GM21825 (cell line): ENCODE results near the gene KNCN.

ENCODE experiments used
- ATAC-seq: cut with Tn5 transposase; IDR thresholded peaks from one replicate; pipeline ENCODE4 v1.9.1; 2021; ENCODE audit warnings: mild to moderate bottlenecking, moderate library complexity; ENCODE audit not compliant: unreplicated experiment

Gene KNCN

DNA sequence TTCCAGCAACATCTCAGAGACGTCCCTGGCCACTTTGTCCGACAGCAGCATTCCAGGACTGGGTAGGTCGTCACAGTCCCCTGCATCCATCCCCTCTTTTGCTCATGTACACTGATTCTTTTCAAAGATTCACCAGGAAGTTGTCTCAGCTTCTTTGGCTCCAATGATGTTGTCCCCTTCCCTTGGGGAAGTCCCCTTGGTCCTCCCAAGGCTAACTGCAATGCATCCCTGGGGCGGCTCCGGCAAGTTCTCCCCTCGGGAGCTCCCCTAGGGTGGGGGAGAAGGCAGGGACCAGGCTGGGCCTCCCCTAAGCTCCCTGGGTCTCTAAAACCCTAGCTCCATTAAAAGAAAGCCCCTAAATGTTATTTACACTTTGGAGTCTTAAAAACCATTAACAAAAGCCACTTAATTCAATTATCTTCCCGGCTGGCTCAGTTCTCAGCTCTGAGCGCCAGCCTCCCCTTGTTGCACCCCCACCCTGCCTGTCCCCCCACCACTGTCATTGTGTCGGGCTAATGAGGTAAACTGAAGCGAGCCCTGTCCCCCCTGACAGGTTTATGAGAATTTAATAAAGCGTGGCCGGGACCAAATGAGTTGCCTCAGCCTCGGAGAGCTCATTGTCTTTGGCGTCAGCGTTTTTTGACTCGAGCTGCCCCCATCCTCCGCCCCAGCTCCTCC is 25.3 kb downstream of the KNCN start:
- no peak for ATAC-seq

DNA sequence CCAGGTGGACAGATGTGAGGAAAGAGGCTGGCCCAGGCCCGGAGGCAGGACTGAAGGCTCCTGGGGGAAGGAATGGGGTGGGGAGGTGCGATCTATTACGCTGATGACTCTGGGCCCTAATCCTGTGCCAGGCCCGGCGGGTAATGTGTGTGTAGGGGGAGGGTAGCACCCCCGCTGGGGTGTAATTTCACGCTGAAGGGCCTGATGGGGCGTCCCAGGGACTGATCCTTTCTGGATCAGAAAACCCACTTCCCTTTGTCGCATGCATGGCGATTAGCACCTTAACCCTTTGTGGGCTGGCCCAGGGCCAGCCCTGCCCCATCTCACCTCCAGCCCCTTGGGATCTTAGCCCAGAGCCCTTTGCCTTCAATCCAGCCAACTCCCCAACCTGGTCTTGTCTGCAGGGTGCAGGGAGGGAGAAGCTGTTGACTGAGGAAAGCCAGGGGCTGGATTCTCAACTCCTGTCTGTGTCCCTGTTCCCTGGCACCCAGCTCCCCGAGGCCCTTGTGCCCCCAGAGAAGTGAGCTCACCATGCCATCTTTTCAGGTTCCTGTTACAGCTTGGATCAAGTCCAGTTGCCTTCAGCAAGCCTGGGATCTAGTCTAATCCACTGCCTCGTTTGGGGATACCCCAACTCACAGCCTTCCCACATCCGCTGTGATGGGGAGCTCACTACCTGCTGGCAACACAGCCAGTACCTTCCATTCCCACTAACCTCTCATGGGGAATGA is 26.0 kb downstream of the KNCN start:
- ATAC-seq: no peak

DNA sequence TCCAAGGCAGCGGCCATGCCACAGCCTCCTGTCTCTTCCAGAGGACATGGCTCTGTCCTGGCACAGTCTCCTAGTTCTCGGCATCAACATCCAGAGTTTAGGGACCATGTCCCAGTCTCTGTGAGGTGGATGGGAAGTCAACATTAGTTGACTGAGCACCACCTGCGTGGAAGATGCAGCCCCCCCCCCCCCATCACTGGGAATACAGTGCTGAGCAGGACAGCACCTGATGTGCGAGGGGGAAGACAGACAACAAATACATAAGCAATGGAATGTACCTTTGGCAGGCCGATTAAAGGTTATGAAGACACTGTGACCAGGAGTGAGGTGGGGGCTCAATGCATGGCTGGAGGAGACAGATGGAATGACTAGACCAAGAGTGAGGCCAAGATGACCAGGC is 26.6 kb downstream of the KNCN start:
- ATAC-seq: no peak

DNA sequence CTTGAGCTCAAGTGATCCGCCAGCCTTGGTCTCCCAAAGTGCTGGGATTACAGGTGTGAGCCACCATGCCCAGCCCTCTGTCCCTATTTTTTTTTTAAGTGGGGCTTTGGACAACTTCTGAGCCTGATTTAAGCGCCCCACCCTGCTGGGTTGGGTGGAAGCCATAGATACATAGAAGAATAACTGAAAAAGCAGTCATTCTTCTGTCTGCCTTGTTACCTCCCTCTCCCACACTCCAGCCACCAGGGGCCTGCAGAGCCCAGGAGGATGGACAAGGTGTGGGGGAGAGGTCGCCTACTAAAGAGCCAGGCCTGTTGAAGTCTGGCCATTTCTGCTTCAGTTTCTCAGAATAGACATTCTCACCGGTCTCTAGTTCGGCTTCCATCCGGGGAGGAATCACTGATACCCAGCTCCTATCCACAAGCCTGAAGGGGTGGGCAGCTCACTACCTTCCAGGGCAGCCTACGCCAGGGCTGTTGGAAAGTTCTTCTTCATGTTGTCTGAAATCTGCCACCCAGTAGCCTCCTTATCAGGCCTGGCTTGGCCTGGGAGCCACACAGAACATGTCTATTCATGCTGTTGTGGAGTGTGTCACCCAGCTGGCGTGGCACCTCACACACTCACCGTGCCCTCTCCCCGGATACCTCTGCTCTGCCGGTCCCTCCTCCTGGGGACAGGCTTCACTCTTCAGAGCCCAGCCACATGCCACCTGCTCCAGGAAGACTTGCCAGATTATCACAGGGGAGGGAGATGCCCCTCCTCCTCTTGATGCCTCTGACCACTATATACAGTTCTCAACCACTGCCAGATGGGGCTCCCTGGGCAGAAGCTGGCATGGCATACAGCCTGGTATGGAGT is 27.7 kb downstream of the KNCN start:
- ATAC-seq: no peak

DNA sequence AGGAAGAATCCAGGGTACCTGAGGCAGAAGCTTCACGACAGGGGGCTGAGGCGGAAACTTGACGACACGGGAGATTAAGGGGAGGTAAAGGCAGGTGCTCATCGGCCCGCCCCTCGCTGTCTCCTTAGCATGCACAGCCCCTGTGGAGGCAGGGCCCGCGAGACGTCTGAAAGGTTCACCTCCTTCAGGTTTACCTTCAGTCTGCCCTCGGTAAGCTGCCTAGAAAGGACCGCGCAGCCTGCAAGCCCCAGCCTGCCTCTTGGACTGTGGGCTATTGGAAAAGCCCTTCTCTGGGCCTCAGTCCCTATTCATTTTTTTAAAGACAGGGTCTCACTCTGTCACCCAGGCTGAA is 28.5 kb downstream of the KNCN start:
- ATAC-seq: no peak

DNA sequence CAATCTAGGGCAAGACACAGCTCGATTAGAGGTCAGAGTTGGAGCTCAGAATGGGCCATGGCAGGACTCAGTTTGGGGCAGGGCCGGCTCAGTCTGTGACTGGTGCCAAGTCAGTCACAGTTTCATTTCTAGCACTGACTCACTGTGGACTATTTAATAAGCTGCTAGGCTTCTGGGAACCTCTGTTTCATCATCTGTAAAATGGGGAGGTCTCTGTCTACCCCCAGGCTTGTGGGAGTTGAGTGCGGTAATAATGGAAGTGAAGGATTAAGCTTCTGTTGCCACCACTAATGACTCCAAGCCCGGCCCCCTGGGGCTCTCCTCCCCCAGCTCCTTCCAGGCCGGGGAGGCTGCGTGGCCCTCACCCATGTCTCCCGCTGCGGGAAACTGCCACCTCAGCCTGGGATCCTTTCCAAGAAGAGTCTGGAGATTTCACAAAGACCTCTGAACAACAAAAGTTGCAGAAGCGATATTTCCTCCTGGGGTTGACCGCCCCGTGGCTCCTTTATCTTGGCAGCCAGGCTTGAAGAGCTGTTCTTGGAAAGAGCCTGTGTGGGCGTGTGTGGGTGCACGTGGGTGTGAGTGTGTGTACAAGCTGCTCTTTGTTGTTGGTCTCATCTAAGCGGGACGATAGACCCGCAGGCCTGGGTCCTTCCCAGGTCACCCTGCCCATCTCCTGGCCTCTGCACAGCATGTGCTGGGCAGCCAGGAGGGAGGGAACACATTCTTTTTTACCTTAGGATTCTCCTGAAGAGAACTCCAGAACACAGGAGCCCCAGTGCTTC is 29.1 kb downstream of the KNCN start:
- no peak for ATAC-seq

DNA sequence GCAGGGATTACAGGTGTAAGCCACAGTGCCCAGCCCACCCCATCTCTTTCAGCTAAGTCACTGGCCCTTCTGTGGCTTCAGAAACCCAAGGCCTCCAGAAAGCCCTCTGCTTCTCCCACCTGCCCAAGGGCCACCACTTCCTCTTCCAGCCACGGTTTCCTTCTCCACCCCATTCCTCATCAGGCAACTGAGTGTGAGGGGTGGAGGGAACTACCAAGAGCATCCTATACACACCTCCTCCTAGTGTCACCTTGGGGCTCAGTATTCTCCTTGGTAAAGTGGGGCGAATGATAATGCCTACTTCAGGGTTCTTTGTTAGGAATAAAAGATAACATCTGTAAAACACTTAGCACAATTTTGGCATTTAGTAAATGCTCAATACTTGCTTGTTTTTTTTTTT is 30.0 kb downstream of the KNCN start:
- ATAC-seq: no peak

DNA sequence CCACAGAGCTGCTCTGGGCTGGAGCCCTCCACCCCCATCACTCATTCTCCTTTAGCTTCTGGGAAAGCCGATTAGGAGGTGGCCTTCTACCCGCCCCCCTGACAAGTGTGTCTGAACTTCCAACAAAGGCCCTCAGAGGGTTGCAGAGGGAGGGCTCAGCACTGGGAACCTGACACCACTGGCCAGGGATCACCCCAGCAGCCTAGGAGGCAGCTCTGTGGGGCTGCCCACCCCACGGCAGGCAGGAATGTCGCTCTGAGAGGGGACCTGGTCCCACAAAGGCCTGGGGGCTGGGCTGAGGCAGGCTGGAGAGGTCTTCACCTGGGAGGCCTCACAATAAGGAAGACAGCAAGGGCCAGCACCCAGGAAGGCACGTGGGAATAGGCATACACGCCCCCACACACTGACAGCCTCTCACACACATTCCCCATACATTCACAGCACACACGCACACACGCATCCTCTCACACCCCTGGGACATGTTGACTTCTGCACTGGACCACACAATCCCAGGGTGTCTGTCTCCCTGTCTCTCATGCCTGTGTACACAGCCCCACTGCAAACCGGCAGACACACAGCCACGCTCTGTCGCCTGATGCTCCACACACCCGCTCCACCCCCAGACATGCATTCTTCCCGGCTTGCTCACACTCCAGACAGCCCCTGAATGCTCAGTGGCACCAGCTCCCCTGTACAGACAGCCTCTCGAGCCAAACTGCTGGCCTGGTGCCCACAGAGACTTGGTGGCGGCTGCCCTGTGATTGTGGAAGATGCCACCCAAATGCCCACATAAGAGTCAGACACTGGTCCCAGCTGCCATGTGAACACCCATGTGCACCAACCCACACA is 31.2 kb downstream of the KNCN start:
- no peak for ATAC-seq

DNA sequence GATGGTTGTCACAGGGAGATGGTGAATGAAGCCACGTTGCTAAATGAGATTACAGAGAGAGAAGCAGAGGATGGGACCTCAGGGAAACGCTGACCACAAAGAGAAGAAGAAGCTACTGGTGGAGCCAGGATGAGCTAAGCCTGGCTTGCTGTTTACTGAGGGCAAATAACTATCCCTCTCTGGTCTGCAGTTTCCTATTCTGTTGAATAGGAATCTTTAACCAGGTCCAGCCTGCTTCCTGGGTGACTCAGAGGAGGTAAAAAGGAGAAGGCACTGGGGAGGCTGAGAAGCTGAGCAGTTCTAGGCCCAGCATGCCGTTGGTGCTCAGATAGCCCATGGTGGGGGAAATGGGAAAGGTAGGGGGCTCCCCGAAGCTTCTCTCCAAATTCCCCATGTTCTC is 32.2 kb downstream of the KNCN start:
- ATAC-seq: no peak

DNA sequence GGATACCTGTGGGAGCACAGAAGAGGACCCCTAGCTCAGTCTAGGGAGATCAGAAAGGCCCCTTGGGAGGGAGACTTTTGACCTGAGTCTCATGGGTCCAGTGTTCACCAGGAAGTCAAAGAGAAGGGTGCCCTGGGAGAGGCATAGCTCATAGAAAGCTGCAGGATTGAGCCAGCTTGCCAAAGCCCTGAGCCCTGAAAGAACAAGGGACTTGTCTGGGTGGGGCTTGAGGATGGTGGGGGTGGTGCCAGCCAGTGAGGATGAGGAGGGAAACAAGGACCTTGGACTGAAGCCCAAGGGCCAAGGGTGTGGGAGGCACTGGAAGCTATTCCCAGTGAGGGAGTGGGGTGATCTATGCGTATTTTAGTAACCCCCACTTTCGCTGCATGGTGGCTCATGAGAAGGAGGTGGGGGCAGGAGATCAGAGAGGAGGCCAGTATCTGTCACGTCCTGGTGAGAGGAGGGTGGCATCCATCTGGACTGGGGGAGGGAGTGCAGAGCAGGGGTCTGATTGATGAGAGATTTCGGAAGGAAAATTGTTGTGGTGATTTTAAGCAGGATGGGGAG is 33.4 kb downstream of the KNCN start:
- no peak for ATAC-seq

DNA sequence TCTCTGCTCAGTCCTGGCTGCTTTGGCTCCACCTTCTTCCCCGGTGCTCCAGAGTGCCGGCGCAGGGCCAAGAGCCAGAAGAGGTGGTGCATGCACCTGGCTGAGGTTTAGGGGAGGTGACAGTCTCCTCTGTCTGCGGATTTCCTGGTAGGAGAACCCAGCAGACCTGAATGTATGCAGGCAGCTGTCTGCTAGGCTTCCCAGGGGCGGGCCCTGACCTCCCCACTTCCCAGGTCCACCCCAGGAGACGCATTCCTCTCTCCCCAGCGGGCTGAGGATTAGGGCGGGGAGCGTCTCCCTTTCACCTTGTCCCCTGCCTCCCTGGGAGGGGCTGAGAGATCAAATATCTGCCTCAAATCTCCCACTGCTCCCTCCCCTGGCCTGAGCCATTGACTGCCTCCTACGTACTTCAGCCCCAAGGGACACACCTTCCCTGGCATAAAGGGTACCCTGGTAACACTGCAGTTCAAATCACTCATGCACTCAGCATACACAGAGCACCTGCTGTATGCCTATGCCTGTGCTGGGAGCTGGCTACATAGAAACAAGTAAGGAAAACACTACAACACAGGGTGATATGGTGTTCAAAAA is 34.3 kb downstream of the KNCN start:
- no peak for ATAC-seq

DNA sequence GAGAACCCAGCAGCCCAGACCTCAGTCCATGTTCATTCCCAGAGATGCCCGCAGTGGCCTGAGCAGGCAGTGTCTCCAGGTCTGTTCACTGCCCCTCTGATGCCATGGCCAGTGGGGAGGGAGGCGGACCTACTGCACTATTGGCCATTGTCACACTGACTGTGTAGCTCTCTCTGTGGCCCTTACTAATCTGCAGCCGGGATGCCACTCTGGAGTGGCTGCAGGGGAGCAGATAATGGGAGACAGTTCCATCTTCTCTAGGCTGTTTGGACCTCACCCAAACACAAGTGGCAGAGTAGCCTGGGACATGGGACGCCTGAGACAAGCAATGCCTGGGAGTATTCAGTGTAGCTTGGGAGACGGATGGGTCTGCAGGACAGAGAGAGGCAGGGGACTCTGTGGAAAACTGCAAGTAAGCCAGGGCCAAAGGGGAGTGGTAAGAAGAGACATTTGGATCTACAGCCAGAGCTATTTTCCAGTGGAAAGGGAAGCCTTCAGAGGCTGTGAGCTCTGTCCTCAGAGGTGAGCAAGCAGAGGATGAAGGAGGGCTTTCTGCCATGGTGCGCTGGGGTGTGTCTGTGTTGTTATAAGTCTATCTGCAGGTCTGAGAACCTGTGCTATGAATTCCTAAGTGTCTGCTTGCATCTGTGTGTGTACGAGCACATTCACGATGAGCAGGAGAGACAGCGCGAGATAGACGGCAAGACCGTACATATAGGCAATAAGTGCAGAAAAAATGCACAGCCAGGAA is 35.1 kb downstream of the KNCN start:
- no peak for ATAC-seq

DNA sequence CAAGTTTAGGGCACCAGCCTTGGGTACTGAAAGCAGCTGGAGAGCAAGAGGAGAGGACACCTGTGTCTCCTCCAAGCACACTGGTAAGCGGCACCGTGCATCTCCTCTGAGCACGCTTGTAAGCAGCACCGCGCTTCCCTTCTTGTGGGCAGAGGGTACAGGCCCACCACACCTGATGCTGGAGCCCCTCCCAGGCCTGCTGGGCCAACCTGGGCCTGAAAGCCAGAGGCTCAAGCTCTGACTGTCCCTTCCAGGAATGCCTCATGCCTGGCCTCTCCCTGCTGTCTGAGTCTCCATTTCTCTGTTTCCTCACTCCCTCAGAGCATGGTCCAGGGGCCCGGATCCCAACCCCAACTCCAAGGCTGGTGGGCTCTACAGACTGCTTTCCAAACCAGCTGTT is 35.9 kb downstream of the KNCN start:
- no peak for ATAC-seq

DNA sequence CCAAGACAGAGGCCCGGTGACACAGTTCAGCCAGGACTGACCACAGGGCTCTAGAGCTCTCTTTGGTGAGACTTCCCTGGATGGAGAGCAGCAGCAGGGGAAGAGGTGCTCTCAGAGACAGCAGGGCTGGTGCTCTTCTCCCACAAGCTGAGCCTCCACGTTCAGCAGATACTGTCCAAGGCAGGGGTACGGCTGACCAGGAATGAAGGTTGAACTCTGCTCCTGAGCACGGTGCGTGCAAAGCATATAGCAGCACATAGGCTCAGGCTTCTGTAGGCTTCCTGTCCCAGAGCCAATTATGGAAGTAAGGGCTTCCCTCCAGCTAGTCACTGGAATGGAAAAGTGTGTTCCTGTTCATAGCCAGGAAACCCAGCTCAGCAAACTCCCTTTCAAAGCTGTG is 37.9 kb downstream of the KNCN start:
- ATAC-seq: no peak

DNA sequence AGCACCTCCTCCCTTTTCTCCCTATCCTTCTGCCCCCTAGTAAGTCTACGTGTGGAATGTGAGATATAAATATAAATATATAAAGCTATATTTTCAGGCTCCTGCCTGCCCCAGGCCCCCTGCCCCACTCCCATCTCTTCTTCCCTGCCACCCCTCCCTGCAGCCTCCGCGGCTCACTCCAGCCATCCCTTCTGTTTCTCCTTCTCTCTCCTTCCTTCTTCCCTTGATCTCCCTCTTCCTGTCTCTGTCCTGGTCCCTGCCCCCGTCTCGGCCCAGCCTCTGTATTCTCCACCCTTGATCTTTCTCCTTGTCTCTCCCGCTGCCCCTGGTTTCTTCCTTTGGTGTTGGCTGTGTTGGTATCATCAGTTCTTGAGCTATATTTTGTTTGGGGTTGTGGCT is 38.7 kb downstream of the KNCN start:
- ATAC-seq: no peak

DNA sequence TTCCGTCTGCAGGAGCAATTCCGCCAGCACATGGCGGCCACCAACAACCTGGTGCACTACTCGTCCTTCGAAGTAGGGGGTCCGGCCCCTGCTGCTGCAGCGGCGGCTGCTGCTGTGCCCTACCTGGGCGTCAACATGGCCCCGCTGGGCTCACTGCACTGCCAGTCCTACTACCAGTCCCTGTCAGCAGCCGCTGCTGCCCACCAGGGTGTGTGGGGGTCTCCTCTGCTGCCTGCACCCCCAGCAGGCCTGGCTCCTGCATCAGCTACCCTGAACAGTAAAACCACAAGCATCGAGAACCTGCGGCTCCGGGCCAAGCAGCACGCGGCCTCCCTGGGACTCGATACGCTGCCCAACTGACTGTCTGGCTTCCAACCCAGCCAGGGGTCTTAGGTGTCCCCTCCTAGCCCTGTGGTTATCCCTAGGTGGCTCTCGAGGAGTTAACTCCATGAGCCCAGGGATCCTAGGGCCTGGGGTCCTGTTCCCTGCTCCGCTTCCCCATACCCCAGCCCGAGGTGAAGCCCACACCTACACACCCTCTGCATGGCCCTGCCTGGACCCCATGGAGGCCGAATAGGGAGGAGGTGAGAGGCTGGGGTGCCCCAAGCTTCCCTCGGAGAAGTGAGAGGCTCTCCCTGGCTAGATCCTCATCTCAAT is 39.2 kb downstream of the KNCN start:
- ATAC-seq: no peak

DNA sequence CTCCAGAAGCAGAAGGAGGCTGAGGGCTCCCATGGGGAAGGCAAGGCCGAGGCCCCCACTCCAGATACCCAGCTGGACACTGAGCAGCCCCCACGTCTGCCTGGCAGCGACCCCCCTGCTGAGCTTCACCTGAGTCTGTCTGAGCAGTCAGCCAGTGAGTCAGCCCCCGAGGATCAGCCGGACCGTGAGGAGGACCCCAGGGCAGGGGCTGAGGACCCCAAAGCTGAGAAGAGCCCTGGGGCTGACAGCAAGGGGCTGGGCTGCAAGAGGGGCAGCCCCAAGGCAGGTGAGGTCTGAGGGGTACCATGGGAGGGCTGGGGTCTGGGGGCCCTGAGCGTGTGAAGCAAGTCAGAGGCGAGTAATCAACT is 40.5 kb downstream of the KNCN start:
- no peak for ATAC-seq

DNA sequence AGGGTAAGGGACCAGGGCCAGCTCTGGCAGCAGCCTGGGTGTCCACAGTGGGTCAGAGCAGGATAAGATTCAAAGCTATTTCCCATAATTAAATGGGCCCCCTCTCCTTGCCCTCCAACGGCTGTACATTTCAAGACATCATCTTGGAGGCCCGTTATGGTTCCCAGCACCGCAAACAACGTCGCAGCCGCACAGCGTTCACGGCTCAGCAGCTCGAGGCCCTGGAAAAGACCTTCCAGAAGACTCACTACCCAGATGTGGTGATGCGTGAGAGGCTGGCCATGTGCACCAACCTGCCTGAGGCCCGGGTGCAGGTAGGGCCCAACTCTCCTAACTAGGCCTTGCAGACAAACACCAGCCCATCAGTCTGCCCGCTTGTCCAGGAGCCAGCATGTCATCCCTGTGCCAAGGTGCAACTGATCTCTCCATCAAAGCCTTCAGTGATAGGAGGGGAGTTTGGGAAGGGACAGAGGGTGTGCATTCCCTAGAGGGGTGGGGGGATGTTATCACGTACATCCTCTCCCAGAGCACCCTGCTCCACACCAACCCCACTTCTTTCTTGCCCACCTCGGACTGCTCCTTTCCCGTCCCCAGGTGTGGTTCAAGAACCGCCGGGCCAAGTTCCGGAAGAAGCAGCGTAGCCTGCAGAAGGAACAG is 41.0 kb downstream of the KNCN start:
- ATAC-seq: no peak
